ENCODE data around the gene RALGAPA2.

DNA sequence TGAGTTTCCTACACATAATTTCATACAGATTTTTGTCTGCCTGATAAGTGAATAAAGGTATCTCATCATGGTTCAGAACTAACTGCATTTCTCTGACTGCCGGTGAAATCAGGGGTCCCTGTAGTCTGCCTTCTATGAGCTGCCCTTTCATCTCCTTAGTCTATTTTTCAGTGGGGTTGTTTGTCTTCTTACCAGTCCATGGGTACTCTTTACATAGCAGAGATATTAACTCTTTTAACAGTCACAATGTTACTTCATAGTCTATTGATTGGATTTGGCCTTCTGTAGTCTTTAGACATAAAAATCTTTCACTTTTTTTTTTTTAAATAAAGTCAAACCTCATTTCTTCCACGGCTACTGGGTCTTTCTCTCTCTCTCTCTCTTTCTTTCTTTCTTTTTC, 79.8 kb downstream of the RALGAPA2 start:
- TF ChIP-seq CTBP1 (IDR thresholded peaks at IDR 0.05; ENCODE audit: borderline replicate concordance), result no peak
- no peak for TF ChIP-seq ZNF384 (IDR thresholded peaks at IDR 0.05)
- no peak for TF ChIP-seq FOXK2 (IDR thresholded peaks at IDR 0.05)
- no peak for TF ChIP-seq FOXM1 (IDR thresholded peaks at IDR 0.05; ENCODE audit: borderline replicate concordance)
- TF ChIP-seq TARDBP (IDR thresholded peaks at IDR 0.05), result no peak
- no peak for TF ChIP-seq BHLHE40 (IDR thresholded peaks at IDR 0.05; ENCODE audit: borderline replicate concordance)
- TF ChIP-seq FOXA1 (IDR thresholded peaks at IDR 0.05), result no peak
- TF ChIP-seq, protein P1, sequence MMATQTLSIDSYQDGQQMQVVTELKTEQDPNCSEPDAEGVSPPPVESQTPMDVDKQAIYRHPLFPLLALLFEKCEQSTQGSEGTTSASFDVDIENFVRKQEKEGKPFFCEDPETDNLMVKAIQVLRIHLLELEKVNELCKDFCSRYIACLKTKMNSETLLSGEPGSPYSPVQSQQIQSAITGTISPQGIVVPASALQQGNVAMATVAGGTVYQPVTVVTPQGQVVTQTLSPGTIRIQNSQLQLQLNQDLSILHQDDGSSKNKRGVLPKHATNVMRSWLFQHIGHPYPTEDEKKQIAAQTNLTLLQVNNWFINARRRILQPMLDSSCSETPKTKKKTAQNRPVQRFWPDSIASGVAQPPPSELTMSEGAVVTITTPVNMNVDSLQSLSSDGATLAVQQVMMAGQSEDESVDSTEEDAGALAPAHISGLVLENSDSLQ (IDR thresholded peaks at IDR 0.05), result no peak
- TF ChIP-seq SP1 (IDR thresholded peaks at IDR 0.05), result no peak
- TF ChIP-seq ELF4 (IDR thresholded peaks at IDR 0.05), result no peak
- no peak for TF ChIP-seq ARNT (IDR thresholded peaks at IDR 0.05)
- no peak for TF ChIP-seq L3MBTL2 (conservative IDR thresholded peaks at IDR 0.05)
